MCF 10A (cell line): ENCODE measurements around the gene CHKA. TPM values are rescaled to one million over a fixed set of nuclear protein-coding genes. Genes with fewer than 3 reads are reported as not detected.

Experiments used
- BruUV-seq: library from RNA; stranded (reverse); fragments of 400-500 nt; replicated peaks from 2 replicates; lab custom pipeline; 2021; lab: Mats Ljungman, UMichigan
- CTCF ChIA-PET: fragments of 300-600 bp; sonication (Branson Sonifier 250); formaldehyde crosslinking; extraction: SDS; loops from one replicate; lab custom pipeline; 2021; ENCODE audit warnings: antibody characterized with exemption, inconsistent platforms; lab: Yijun Ruan, JAX
- POLR2A ChIA-PET: fragments of 300-600, 350-650 bp; sonication (Branson Sonifier 250); formaldehyde crosslinking; extraction: SDS; loops from one replicate; lab custom pipeline; 2020; ENCODE audit warnings: antibody characterized with exemption, inconsistent platforms; lab: Yijun Ruan, JAX
- DNase-seq: peaks from one replicate; pipeline ENCODE4 v3.0.0-alpha.2; 2018; ENCODE audit not compliant: unreplicated experiment
- H3K27ac Mint-ChIP-seq: one replicate; pipeline ENCODE4 v1.8.0; 2022; ENCODE audit warnings: mild to moderate bottlenecking, low read depth, mixed read lengths; ENCODE audit not compliant: unreplicated experiment
- H3K27me3 Mint-ChIP-seq: one replicate; pipeline ENCODE4 v1.8.0; 2022; ENCODE audit warnings: mixed read lengths; ENCODE audit not compliant: insufficient read depth, unreplicated experiment
- H3K36me3 Mint-ChIP-seq: one replicate; pipeline ENCODE4 v1.8.0; 2022; ENCODE audit warnings: mild to moderate bottlenecking, moderate library complexity, mixed read lengths; ENCODE audit not compliant: insufficient read depth, unreplicated experiment
- H3K4me1 Mint-ChIP-seq: one replicate; pipeline ENCODE4 v1.8.0; 2022; ENCODE audit warnings: mixed read lengths; ENCODE audit not compliant: insufficient read depth, unreplicated experiment
- H3K4me3 Mint-ChIP-seq: one replicate; pipeline ENCODE4 v1.8.0; 2022; ENCODE audit warnings: mild to moderate bottlenecking, moderate library complexity, mixed read lengths; ENCODE audit not compliant: unreplicated experiment
- H3K9me3 Mint-ChIP-seq: one replicate; pipeline ENCODE4 v1.8.0; 2022; ENCODE audit warnings: mixed read lengths; ENCODE audit not compliant: unreplicated experiment
- intact Hi-C: fragments of 100-400 bp; cut with micrococcal nuclease; formaldehyde crosslinking; loops from 2 replicates; pipeline ENCODE4 v1.14.1; 2022
- total RNA-seq: library from RNA; stranded (reverse); gene quantifications from 2 replicates; pipeline ENCODE4 v1.2.3, GENCODE V29; 2022
- TF ChIP-seq, protein P1 (sequence below): fragments of 200-600 bp; IDR thresholded peaks from one replicate; pipeline ENCODE4 v1.8.0; 2022; ENCODE audit warnings: antibody characterized with exemption, mild to moderate bottlenecking; ENCODE audit not compliant: unreplicated experiment

CHKA gene
- total RNA-seq, 1 experiment from 2014 or later, result 7.8 TPM

DNA sequence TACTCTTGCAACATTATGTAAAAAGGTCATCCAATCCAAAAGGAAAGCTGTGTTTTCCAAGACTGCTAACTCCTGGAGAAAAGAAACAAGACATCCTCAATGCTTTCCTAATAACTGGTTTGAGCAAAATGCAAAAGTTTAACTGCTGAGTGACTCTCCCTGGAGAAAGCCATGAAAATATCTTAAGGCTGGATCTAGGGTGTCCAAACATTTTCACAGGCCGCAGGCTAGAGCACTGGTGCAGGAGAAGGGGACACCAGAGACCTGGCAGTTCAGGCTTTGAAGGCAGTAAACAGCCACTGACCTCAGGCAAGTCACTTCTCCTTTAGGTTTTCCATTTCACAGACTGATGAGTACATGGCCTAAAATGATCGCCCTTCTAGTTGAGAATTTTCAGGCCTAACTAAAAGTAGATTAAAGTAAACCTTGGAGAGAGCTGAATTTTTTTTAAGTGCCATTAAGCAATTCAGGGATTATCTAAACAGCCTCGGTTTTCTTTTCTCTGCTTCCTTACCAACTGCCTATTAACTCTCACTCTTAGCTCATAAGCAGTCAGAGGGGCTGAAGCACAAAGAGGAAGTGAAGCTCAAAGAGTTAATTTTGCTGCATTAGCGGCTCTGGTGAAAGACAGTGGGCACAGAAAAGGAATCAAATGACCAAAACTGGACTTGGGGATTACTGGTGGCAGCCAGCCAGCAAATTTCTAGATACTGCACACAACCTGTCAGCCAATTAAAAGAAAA, 2.3 kb downstream of the CHKA start:
- Mint-ChIP-seq H3K36me3 (no peaks in the 10 kb centered on the region), H3K4me1 (peaks cover 11% of the 10 kb centered on the region), H3K4me3 (peak overlapping the region; percentile 75), H3K27ac (no peak overlapping the region), H3K27me3 (no peaks in the 10 kb centered on the region), H3K9me3 (no peaks in the 10 kb centered on the region)
- TF ChIP-seq, protein P1, sequence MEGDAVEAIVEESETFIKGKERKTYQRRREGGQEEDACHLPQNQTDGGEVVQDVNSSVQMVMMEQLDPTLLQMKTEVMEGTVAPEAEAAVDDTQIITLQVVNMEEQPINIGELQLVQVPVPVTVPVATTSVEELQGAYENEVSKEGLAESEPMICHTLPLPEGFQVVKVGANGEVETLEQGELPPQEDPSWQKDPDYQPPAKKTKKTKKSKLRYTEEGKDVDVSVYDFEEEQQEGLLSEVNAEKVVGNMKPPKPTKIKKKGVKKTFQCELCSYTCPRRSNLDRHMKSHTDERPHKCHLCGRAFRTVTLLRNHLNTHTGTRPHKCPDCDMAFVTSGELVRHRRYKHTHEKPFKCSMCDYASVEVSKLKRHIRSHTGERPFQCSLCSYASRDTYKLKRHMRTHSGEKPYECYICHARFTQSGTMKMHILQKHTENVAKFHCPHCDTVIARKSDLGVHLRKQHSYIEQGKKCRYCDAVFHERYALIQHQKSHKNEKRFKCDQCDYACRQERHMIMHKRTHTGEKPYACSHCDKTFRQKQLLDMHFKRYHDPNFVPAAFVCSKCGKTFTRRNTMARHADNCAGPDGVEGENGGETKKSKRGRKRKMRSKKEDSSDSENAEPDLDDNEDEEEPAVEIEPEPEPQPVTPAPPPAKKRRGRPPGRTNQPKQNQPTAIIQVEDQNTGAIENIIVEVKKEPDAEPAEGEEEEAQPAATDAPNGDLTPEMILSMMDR, result no peak
- ChIA-PET POLR2A (interaction anchor here (0.6 to 0.9 kb wide), 4 partner anchors 81 to 703 kb away, joined by 3 to 5 read pairs (median 4); no protein-coding TSS in a partner anchor), CTCF (interaction anchor here (1.5 kb wide), 1 partner anchor 10 kb away, joined by 3 read pairs; no protein-coding TSS in a partner anchor)
- intact Hi-C loops, result no loop called here
- DNase-seq, result no peak
- no TSS peak for BruUV-seq

DNA sequence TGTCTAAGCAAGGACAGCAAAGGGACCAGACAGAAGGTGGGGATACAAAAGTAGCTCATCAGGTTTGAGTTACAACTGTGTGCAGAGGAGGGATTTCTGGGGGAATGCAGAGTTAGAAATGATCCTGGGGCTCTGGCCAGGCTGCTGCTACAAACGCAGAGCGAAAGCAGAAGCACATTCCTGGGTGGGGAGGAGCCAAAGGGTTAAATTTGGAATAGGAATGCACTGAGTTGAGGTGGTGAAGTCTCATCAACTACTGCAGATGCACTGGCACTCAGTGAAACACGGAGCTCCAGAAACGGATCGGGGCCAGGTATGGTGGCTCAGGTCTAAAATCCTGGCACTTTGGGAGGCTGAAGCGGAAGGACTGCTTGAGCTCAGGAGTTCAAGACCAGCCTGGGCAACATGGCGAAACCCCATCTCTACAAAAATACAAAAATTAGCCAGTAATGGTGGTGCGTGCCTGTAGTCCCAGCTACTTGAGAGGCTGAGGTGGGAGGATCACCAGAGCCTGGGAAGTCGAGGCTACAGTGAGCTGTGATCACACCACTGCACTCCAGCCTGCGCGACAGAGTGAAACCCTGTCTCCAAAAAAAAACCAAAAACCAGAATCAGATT, 3.2 kb downstream of the CHKA start:
- Mint-ChIP-seq H3K27me3 (no peaks in the 10 kb centered on the region), H3K36me3 (no peaks in the 10 kb centered on the region)
- BruUV-seq, result no TSS peak

DNA sequence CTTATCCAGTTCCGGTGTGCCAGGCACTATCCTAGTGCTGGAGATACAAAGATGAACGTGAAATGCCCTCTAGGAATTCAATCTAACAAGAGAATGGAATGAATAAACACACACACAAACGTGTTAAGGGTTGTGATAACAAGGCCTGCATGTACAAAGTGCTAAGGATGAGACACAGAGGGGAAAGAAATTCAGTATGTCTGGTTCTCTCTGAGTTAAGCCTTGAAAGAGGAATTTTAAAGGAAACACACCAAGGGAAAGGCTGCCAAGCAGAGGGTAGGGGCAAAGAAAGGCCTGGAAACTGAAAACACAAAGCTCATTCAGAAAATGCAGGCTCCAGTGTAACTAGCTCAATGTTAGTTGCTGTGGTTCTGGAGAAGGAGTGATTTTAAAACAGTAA, 4.2 kb downstream of the CHKA start:
- TF ChIP-seq, protein P1, result no peak
- Mint-ChIP-seq H3K27ac (no peak overlapping the region), H3K9me3 (no peaks in the 10 kb centered on the region), H3K27me3 (no peaks in the 10 kb centered on the region), H3K4me1 (peaks cover 11% of the 10 kb centered on the region), H3K36me3 (no peaks in the 10 kb centered on the region), H3K4me3 (no peak overlapping the region)
- ChIA-PET CTCF (interaction anchor here (0.6 kb wide), 1 partner anchor 90 kb away, joined by 3 read pairs; no protein-coding TSS in a partner anchor), POLR2A (no interaction called here)
- no peak for DNase-seq
- intact Hi-C loops, result no loop called here
- BruUV-seq, result no TSS peak

More for the DNA sequence above, 3.2 kb downstream of the CHKA start:
- Mint-ChIP-seq H3K4me1 (peaks cover 11% of the 10 kb centered on the region), H3K9me3 (no peaks in the 10 kb centered on the region), H3K27ac (no peak overlapping the region), H3K4me3 (no peak overlapping the region)
- ChIA-PET POLR2A (interaction anchor here (0.5 to 0.9 kb wide), 3 partner anchors 8 to 96 kb away, joined by 3 to 5 read pairs (median 4); no protein-coding TSS in a partner anchor), CTCF (interaction anchor here (1.5 kb wide), 1 partner anchor 10 kb away, joined by 3 read pairs; no protein-coding TSS in a partner anchor)
- TF ChIP-seq, protein P1, result no peak
- intact Hi-C loops, result no loop called here
- DNase-seq, result no peak

DNA sequence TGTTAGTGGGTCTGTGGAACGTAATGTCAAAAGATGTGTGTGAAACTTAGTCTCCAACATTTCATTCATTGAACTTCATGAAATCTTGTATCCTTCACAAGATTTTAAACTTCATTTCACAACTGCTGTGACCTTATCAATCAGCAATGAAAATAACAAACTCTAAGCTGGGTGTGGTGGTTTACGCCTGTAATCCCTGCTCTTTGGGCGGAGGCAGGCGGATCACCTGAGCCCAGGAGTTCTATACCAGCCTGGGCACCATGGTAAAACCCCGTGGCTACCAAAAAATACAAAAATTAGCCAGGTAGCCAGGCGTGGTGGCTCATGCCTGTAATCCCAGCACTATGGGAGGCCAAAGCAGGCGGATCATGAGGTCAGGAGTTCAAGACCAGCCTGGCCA, 5.1 kb downstream of the CHKA start:
- no peak overlapping the region for H3K4me3 Mint-ChIP-seq
- H3K4me1 Mint-ChIP-seq, result peaks cover 11% of the 10 kb centered on the region
- ChIA-PET CTCF (interaction anchor here (0.6 to 0.7 kb wide), 3 partner anchors 10 to 118 kb away, joined by 3 to 4 read pairs (median 3); no protein-coding TSS in a partner anchor), POLR2A (no interaction called here)
- H3K9me3 Mint-ChIP-seq, result no peaks in the 10 kb centered on the region
- no peak overlapping the region for H3K27ac Mint-ChIP-seq
- intact Hi-C loops, result no loop called here
- DNase-seq, result no peak
- TF ChIP-seq, protein P1, result no peak
- no peaks in the 10 kb centered on the region for H3K36me3 Mint-ChIP-seq
- no TSS peak for BruUV-seq
- H3K27me3 Mint-ChIP-seq, result no peaks in the 10 kb centered on the region
